ENCODE data around the gene MRPS12. TPM values are rescaled to one million over a fixed set of nuclear protein-coding genes. Genes with fewer than 3 reads are reported as not detected.

The MRPS12 gene
- total RNA-seq, 1 experiment from 2014 or later = 88.0 TPM

DNA sequence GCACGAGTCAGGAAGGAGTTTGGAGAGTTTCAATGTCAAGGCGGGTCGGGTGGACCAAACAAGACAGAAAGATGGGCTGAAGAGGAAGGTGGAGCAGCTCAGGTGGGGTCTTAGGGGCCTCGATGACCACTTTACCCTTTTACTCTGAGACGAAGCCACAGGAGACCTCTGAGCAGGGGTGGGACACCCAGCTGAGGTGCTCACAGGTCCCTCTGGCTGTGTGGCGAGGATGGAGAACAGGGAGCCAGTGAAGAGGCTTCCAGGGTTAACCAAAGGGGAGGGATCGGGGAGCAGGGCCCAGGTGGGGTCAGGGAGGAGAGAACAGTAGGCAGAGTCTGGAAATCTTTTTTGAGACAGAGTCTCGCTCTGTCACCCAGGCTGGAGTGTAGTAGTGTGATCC is 16.8 kb upstream of the MRPS12 start:
- ATAC-seq (no peak), DNase-seq (ENCODE audit: low spot score) (no peak)
- peaks cover 10% of the 10 kb centered on the region for H3K27me3 Mint-ChIP-seq (ENCODE audit: low read depth)
- ChIA-PET CTCF (interaction anchor here (0.6 to 2.2 kb wide), 3 partner anchors 13 to 45 kb away, joined by 3 to 15 read pairs (median 4); partner anchors contain the start of genes MRPS12 and SARS2), POLR2A (no interaction called here)
- H3K9me3 Mint-ChIP-seq = no peaks in the 10 kb centered on the region
- TF ChIP-seq, protein P1, sequence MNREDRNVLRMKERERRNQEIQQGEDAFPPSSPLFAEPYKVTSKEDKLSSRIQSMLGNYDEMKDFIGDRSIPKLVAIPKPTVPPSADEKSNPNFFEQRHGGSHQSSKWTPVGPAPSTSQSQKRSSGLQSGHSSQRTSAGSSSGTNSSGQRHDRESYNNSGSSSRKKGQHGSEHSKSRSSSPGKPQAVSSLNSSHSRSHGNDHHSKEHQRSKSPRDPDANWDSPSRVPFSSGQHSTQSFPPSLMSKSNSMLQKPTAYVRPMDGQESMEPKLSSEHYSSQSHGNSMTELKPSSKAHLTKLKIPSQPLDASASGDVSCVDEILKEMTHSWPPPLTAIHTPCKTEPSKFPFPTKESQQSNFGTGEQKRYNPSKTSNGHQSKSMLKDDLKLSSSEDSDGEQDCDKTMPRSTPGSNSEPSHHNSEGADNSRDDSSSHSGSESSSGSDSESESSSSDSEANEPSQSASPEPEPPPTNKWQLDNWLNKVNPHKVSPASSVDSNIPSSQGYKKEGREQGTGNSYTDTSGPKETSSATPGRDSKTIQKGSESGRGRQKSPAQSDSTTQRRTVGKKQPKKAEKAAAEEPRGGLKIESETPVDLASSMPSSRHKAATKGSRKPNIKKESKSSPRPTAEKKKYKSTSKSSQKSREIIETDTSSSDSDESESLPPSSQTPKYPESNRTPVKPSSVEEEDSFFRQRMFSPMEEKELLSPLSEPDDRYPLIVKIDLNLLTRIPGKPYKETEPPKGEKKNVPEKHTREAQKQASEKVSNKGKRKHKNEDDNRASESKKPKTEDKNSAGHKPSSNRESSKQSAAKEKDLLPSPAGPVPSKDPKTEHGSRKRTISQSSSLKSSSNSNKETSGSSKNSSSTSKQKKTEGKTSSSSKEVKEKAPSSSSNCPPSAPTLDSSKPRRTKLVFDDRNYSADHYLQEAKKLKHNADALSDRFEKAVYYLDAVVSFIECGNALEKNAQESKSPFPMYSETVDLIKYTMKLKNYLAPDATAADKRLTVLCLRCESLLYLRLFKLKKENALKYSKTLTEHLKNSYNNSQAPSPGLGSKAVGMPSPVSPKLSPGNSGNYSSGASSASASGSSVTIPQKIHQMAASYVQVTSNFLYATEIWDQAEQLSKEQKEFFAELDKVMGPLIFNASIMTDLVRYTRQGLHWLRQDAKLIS (CRISPR knock-in tag; IDR thresholded peaks at IDR 0.05; ENCODE audit: borderline replicate concordance) = no peak
- TF ChIP-seq ZBTB21 (CRISPR knock-in tag; IDR thresholded peaks at IDR 0.05; ENCODE audit: borderline replicate concordance) (no peak), RORB (CRISPR knock-in tag; IDR thresholded peaks at IDR 0.05) (no peak), ELF4 (CRISPR knock-in tag; IDR thresholded peaks at IDR 0.05; ENCODE audit: low read depth) (no peak), JUN (CRISPR knock-in tag; IDR thresholded peaks at IDR 0.05) (no peak), ZNF396 (CRISPR knock-in tag; IDR thresholded peaks at IDR 0.05; ENCODE audit: borderline replicate concordance) (no peak), IRF2 (CRISPR knock-in tag; IDR thresholded peaks at IDR 0.05; ENCODE audit: borderline replicate concordance, low read depth) (no peak), NR2C2 (CRISPR knock-in tag; IDR thresholded peaks at IDR 0.05) (no peak), NFATC4 (CRISPR knock-in tag; IDR thresholded peaks at IDR 0.05) (no peak), ATF6 (CRISPR knock-in tag; IDR thresholded peaks at IDR 0.05) (no peak), ZNF671 (CRISPR knock-in tag; IDR thresholded peaks at IDR 0.05) (no peak), MLX (CRISPR knock-in tag; IDR thresholded peaks at IDR 0.05) (no peak)
- TF ChIP-seq, protein P2, sequence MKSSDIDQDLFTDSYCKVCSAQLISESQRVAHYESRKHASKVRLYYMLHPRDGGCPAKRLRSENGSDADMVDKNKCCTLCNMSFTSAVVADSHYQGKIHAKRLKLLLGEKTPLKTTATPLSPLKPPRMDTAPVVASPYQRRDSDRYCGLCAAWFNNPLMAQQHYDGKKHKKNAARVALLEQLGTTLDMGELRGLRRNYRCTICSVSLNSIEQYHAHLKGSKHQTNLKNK (CRISPR knock-in tag; IDR thresholded peaks at IDR 0.05) = no peak
- H3K4me3 Mint-ChIP-seq = no peak overlapping the region
- no peaks in the 10 kb centered on the region; the same call in 1 of the 2 replicates for H3K4me1 Mint-ChIP-seq
- H3K36me3 Mint-ChIP-seq = no peaks in the 10 kb centered on the region
- H3K27ac Mint-ChIP-seq = no peak overlapping the region; the same call in 1 of the 2 replicates

DNA sequence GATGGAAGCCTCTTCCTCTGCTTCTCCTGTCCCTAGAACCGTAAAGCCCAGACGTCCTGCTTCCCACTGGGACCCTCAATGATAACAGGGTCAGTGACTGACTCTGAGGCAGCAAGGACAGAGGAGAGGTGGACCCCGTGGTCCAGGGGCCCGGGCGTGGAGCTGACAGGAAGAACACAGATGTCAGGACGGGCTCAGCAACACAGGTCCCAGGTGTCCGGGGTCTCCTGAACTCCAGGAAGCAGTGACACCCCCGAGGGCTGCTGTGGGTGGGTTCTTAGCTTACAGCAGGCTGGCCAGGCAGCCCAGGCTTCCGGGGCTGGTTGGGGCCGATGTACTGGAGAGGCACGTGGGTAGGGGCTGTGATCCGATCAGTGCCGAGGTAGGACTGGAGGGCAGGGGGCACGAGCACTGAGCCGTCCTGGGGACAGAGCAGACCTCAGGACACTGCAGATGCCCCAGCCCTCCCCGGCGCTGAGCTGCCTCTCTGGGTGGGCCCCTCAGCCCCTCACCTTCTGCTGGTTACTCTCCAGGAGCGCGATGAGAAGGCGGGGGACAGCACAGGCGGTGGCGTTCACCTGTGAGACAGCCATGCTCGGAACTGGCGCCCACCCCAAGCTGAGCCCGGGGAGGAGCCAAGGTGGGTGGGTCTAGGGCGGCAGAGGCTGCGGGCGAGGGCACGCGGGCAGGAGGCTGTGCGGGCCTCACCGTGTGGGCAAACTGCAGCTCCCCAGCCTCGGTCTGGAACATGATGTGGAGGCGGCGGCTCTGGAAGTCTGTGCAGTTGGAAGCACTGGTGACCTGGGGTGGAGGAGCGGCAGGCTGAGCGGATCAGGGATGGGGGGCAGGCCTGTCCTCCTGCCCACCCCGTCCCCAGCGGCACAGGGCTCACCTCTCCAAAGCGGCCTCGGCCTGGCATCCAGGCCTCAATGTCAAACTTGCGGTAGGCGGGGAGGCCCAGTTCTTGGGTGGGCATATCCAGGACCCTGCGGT is 15.1 kb upstream of the MRPS12 start:
- H3K27ac Mint-ChIP-seq = peak overlapping the region; percentile 29; the same call in 1 of the 2 replicates
- H3K4me3 Mint-ChIP-seq = no peak overlapping the region
- H3K9me3 Mint-ChIP-seq = no peaks in the 10 kb centered on the region
- ChIA-PET CTCF (interaction anchor here (1.3 to 2.2 kb wide), 2 partner anchors 15 to 146 kb away, joined by 3 to 15 read pairs; partner anchors contain the start of genes MRPS12 and SARS2), POLR2A (no interaction called here)
- no peaks in the 10 kb centered on the region for H3K4me1 Mint-ChIP-seq
- DNase-seq (ENCODE audit: low spot score) (no peak), ATAC-seq (no peak)
- TF ChIP-seq MLX (CRISPR knock-in tag; IDR thresholded peaks at IDR 0.05) (no peak), ETV6 (CRISPR knock-in tag; IDR thresholded peaks at IDR 0.05) (no peak), JAZF1 (CRISPR knock-in tag; IDR thresholded peaks at IDR 0.05) (no peak)
- H3K36me3 Mint-ChIP-seq = no peaks in the 10 kb centered on the region
- H3K27me3 Mint-ChIP-seq (ENCODE audit: low read depth) = peaks cover 10% of the 10 kb centered on the region

Measured in WTC11 (cell line).